Left lung (tissue), 10 donors: ENCODE results near the gene CTAGE1. TPM values are rescaled to one million over a fixed set of nuclear protein-coding genes. Genes with fewer than 3 reads are reported as not detected.
"Not testable (repeated sequence)": the region's sequence is repeated elsewhere in the genome, so short reads cannot be mapped to it uniquely, and the experiment has no call there.

Source experiments
- ATAC-seq: fragments of 200-7000 bp; cut with Tn5 transposase; one replicate; pipeline ENCODE4 v1.9.1; 2020; ENCODE audit warnings: moderate library complexity
- DNase-seq, 4 donors: peaks; one replicate each; pipeline ENCODE4 v3.0.0-alpha.2; 2013 to 2020
- H3K27ac ChIP-seq, 2 donors: fragments of 200-600 bp; sonication (generic) in 1 of 2; one replicate each; pipeline versions ENCODE4 v1.5.0 to v1.8.0; 2020 to 2021
- H3K27me3 ChIP-seq, 2 donors: fragments of 200-600 bp; sonication (generic) in 1 of 2; one replicate each; pipeline versions ENCODE4 v1.5.0 to v1.8.0; 2020 to 2021
- H3K36me3 ChIP-seq, 2 donors: fragments of 200-600 bp; sonication (generic) in 1 of 2; one replicate each; pipeline versions ENCODE4 v1.5.0 to v1.8.0; 2020 to 2021
- H3K4me1 ChIP-seq, 2 donors: fragments of 200-600 bp; one replicate each; pipeline ENCODE4 v1.8.0; 2021
- H3K4me3 ChIP-seq, 2 donors: fragments of 200-600 bp; sonication (generic) in 1 of 2; one replicate each; pipeline versions ENCODE4 v1.5.0 to v1.8.0; 2020 to 2021; ENCODE audit warnings: mild to moderate bottlenecking in 1 of 2
- H3K9me3 ChIP-seq, 2 donors: fragments of 200-600 bp; sonication (generic) in 1 of 2; one replicate each; pipeline versions ENCODE4 v1.5.0 to v1.8.0; 2020 to 2021
- CTCF ChIP-seq, 2 donors: fragments of 200-600 bp; sonication (generic) in 1 of 2; IDR thresholded peaks; one replicate each; pipeline versions ENCODE4 v1.5.0 to v1.8.0; 2021; ENCODE audit warnings: antibody characterized with exemption in 2 of 2
- intact Hi-C, 2 donors: fragments of 100-400 bp; cut with DNase I; formaldehyde crosslinking; loops; one replicate each; pipeline versions ENCODE4 v1.11.2 to v1.14.2; 2022
- polyA plus RNA-seq, 6 donors: library from polyadenylated mRNA; unstranded; fragments of 120-200 nt; gene quantifications; one replicate each; pipeline ENCODE4 v1.2.1, GENCODE V29; 2013; ENCODE audit not compliant: insufficient read length in 6 of 6
- total RNA-seq, 2 donors: library from RNA; stranded (reverse); fragmentation: NEBNext Ultra II Directional; extraction: Animal tissue kit (Norgen Biotek cat#: 25700); gene quantifications; one replicate each; pipeline ENCODE4 v1.2.1, GENCODE V29; 2021
- donor health status: DM: no; HTN: yes; CAD: no.
- donor health status: DM: no; HTN: no; CAD: no.

Gene CTAGE1
- total and polyA plus RNA-seq, 8 donors = 0.04 to 0.11 TPM; not detected in 6

GRCh38 chr18:22394428-22394827 lies 23.3 kb downstream of the CTAGE1 start:
- H3K9me3 ChIP-seq = no peaks in the 10 kb centered on the region
- no peak overlapping the region for H3K4me3 ChIP-seq
- no peak overlapping the region for H3K27ac ChIP-seq
- no peaks in the 10 kb centered on the region for H3K36me3 ChIP-seq
- no peak for TF ChIP-seq CTCF (IDR thresholded peaks at IDR 0.05)
- intact Hi-C loops = no loop called here
- ATAC-seq = no peak
- no peaks in the 10 kb centered on the region for H3K27me3 ChIP-seq
- DNase-seq = no peak
- H3K4me1 ChIP-seq = no peaks in the 10 kb centered on the region

- intact Hi-C loops, H3K4me1 ChIP-seq, ATAC-seq, H3K9me3 ChIP-seq, H3K36me3 ChIP-seq, H3K4me3 ChIP-seq, DNase-seq, H3K27me3 ChIP-seq, H3K27ac ChIP-seq: not testable (repeated sequence)
These were observed 24.6 kb downstream of the CTAGE1 start for GRCh38 chr18:22393164-22393563.

GRCh38 chr18:22391407-22392345 lies 26.0 kb downstream of the CTAGE1 start:
- Histone ChIP-seq H3K4me1 (no peaks in the 10 kb centered on the region), H3K9me3 (no peaks in the 10 kb centered on the region), H3K27me3 (no peaks in the 10 kb centered on the region), H3K27ac (no peak overlapping the region), H3K4me3 (no peak overlapping the region), H3K36me3 (no peaks in the 10 kb centered on the region)
- no peak for TF ChIP-seq CTCF (IDR thresholded peaks at IDR 0.05)
- ATAC-seq (peak; percentile 30), DNase-seq (peak in 2 of 4 donors; percentile 32 to 56)
- intact Hi-C loops = no loop called here

GRCh38 chr18:22387787-22388186 lies 29.9 kb downstream of the CTAGE1 start:
- ATAC-seq (no peak), DNase-seq (no peak)
- Histone ChIP-seq H3K9me3 (no peaks in the 10 kb centered on the region), H3K27ac (no peak overlapping the region), H3K4me1 (no peaks in the 10 kb centered on the region), H3K4me3 (no peak overlapping the region), H3K36me3 (no peaks in the 10 kb centered on the region), H3K27me3 (no peaks in the 10 kb centered on the region)
- intact Hi-C loops = no loop called here
- TF ChIP-seq CTCF (IDR thresholded peaks at IDR 0.05) = no peak

- no peaks in the 10 kb centered on the region for H3K4me1 ChIP-seq
- no peak for DNase-seq
- no peak for TF ChIP-seq CTCF (IDR thresholded peaks at IDR 0.05)
- H3K9me3 ChIP-seq = no peaks in the 10 kb centered on the region
- intact Hi-C loops = no loop called here
- no peak for ATAC-seq
- H3K4me3 ChIP-seq = no peak overlapping the region
- H3K27ac ChIP-seq = no peak overlapping the region
- H3K27me3 ChIP-seq = no peaks in the 10 kb centered on the region
- H3K36me3 ChIP-seq = no peaks in the 10 kb centered on the region
These were observed 30.4 kb downstream of the CTAGE1 start for GRCh38 chr18:22387364-22387763.
